Cardiac muscle cell (in vitro differentiated cells and primary cell): Measurements from ENCODE around the gene GAPDH. TPM values are rescaled to one million over a fixed set of nuclear protein-coding genes. Genes with fewer than 3 reads are reported as not detected.
"Not testable (repeated sequence)": the region's sequence is repeated elsewhere in the genome, so short reads cannot be mapped to it uniquely, and the experiment has no call there.

Source experiments
- DNase-seq, 2 donors: peaks; one replicate each; pipeline versions ENCODE4 v3.0.0 to v3.0.0-alpha.2; 2010 to 2017; ENCODE audit warnings: low read depth in 1 of 2, low spot score in 1 of 2
- H3K27ac ChIP-seq: fragments of 200-600 bp; sonication (generic); 2 replicates; pipeline ENCODE4 v1.5.1; 2016
- H3K27me3 ChIP-seq: fragments of 200-600 bp; sonication (generic); 2 replicates; pipeline ENCODE4 v1.6.0; 2016; ENCODE audit warnings: control low read depth
- H3K36me3 ChIP-seq: fragments of 200-600 bp; sonication (generic); 2 replicates; pipeline ENCODE4 v1.5.1; 2016; ENCODE audit warnings: control low read depth
- H3K4me1 ChIP-seq: fragments of 200-600 bp; sonication (generic); 2 replicates; pipeline ENCODE4 v1.8.1; 2017; ENCODE audit warnings: low read depth, mild to moderate bottlenecking, mixed run types
- H3K4me3 ChIP-seq: fragments of 200-600 bp; sonication (generic); 2 replicates; pipeline ENCODE4 v1.5.1; 2016; ENCODE audit warnings: mild to moderate bottlenecking
- H3K9me3 ChIP-seq: fragments of 200-600 bp; sonication (generic); 2 replicates; pipeline ENCODE4 v1.5.1; 2017; ENCODE audit warnings: low read depth, mild to moderate bottlenecking, control low read depth
- polyA plus RNA-seq: library from polyadenylated mRNA; unstranded; fragments of >200 nt; fragmentation: Nextera tagmentation; extraction: Ambion mirVana; gene quantifications from 2 replicates; pipeline ENCODE4 v1.2.1, GENCODE V29; 2016
- total RNA-seq: library from RNA; depleted of rRNA; stranded (reverse); fragments of >200 nt; gene quantifications from 2 replicates; pipeline ENCODE4 v1.2.3, GENCODE V29; 2016
- TF ChIP-seq, protein P1 (sequence below): IDR thresholded peaks from 2 replicates; pipeline ENCODE4 v1.5.1; 2012; ENCODE audit warnings: low read depth, mild to moderate bottlenecking, low read length

Gene GAPDH
- total and polyA plus RNA-seq, 2 experiments from 2014 or later: 8,013 to 14,299 TPM

DNA sequence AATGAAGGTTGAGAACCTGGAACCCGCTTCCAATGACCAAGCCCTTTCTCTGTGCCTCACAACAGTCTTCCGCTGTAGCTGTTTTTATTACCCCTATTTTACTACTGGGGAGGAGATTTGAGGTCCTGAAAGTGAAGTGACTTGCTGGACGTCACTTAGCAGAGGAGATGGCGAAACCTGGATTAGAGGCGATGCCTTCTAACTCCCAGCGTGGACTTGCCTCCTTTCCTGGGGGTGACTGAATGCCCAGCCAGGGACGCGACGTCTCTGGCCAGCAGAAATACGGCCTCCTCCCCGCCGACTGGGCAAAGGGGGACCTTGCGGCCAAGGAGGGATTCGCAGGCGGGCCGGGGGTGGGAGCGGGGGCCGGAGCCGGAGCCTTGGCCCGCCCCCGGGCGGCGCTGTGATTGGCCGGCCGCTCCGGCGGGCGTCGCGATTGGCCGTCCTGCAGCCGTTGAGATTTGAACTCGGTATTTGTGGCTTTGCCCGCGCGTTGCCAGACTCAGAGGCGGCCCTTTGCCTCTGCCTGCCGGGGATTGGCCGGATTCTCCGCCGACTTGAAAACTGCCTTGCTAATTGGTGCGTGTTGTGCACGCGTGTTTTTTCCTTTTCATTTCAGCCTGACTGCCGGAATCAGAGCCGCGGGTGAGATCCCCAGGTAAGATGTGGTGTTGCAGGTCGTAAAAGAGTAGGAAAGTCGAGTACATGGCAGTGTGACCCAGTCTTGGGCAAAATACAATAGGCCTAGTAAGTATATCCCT, 40.6 kb upstream of the GAPDH start, which contains the start of gene NCAPD2:
NCAPD2 (plus strand) TSS at position 606 of the 761 bp plus-strand sequence. CDS start 997 bp downstream, outside the sequence.
- TF ChIP-seq, protein P1, sequence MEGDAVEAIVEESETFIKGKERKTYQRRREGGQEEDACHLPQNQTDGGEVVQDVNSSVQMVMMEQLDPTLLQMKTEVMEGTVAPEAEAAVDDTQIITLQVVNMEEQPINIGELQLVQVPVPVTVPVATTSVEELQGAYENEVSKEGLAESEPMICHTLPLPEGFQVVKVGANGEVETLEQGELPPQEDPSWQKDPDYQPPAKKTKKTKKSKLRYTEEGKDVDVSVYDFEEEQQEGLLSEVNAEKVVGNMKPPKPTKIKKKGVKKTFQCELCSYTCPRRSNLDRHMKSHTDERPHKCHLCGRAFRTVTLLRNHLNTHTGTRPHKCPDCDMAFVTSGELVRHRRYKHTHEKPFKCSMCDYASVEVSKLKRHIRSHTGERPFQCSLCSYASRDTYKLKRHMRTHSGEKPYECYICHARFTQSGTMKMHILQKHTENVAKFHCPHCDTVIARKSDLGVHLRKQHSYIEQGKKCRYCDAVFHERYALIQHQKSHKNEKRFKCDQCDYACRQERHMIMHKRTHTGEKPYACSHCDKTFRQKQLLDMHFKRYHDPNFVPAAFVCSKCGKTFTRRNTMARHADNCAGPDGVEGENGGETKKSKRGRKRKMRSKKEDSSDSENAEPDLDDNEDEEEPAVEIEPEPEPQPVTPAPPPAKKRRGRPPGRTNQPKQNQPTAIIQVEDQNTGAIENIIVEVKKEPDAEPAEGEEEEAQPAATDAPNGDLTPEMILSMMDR: no peak
- peak within 1 kb of the TSS; percentile 93 for H3K27ac ChIP-seq
- peaks cover 14% of the 10 kb centered on the region for H3K4me1 ChIP-seq
- peak; percentile 96 to 98 for DNase-seq
- H3K27me3 ChIP-seq: no peaks in the 10 kb centered on the region
- H3K9me3 ChIP-seq: no peaks in the 10 kb centered on the region
- H3K36me3 ChIP-seq: peaks cover 24% of the 10 kb centered on the region
- H3K4me3 ChIP-seq: peak within 1 kb of the TSS; percentile 69

DNA sequence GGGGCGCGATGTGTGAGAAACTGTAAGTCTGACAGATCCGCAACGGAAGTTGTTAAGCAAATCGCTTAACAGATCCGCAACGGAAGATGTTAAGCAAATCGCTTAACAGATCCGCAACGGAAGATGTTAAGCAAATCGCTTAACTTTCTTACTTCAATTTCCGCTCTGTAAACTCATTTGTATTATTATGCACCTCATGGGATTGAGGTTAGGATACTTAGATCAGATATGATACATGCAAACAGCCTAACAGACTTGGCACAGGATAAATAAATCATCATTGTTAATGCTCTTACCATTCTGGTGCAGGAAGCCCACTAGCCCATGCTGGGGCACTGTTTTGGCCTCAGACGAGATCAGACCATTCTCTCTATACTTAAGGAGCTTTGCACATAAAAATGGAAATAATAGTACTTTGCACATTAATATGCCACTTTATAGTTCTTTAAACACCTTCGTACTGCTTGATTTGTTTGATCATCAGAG, 40.0 kb upstream of the GAPDH start:
- H3K4me1 ChIP-seq: peaks cover 14% of the 10 kb centered on the region
- peak overlapping the region; percentile 85 for H3K27ac ChIP-seq
- H3K9me3 ChIP-seq: no peaks in the 10 kb centered on the region
- peaks cover 30% of the 10 kb centered on the region for H3K36me3 ChIP-seq
- H3K27me3 ChIP-seq: no peaks in the 10 kb centered on the region
- TF ChIP-seq, protein P1: no peak
- no peak for DNase-seq
- H3K4me3 ChIP-seq: peak overlapping the region; percentile 69

DNA sequence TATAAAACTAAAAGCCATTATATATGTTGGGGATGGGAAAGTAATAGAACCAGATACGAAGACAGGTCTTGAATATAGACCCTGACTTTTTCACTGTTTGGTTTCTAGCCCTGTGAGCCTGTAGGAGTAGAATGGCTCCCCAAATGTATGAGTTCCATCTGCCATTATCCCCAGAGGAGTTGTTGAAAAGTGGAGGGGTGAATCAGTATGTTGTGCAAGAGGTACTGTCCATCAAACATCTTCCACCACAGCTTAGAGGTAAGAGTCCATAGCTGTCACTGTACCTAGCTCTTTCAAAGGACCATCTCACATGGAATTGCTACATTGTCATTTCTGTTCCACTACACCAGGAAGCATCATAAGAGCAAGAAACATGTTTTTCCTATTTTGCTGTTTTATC, 39.3 kb upstream of the GAPDH start:
- TF ChIP-seq, protein P1: no peak
- Histone ChIP-seq H3K27ac (no peak overlapping the region), H3K36me3 (peaks cover 35% of the 10 kb centered on the region), H3K4me3 (peak overlapping the region; percentile 69), H3K9me3 (no peaks in the 10 kb centered on the region), H3K4me1 (peaks cover 14% of the 10 kb centered on the region), H3K27me3 (no peaks in the 10 kb centered on the region)
- no peak for DNase-seq

DNA sequence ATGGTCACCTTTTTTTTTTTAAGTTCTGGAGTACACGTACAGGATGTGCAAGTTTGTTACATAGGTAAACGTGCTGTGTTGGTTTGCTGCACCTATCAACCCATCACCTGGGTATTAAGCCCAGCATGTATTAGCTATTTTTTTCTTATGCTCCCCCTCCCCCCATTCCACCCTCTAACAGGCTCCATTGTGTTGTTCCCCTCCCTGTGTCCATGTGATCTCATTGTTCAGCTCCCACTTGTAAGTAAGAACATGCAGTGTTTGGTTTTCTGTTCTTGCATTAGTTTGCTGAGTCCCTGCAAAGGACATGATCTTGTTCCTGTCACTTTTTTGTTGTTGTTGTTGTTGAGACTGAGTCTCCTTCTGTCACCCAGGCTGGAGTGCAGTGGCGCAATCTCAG, 37.0 kb upstream of the GAPDH start:
- not testable (repeated sequence) for H3K4me3 ChIP-seq, H3K27me3 ChIP-seq, H3K27ac ChIP-seq, H3K9me3 ChIP-seq, DNase-seq
- peaks cover 13% of the 10 kb centered on the region for H3K4me1 ChIP-seq
- peaks cover 28% of the 10 kb centered on the region for H3K36me3 ChIP-seq

DNA sequence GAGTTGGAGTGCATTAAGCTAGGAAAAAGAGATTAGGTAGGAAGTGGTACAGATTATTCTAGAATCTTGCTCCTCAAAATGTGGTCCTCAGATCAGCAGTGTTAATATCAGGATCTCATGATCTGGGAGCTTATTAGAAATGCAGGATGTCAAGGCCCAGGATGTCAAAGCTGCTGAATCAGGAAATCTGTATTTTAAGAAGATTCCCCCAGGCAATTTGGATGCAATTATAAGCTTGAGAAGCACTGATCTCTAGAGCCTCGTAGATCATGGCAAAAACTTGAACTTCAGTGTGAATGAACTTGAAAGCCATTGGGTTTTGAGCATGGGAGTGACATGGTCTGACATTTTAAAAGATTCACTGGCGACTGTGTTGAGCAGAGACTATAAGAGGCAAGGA, 33.9 kb upstream of the GAPDH start:
- H3K4me1 ChIP-seq: no peaks in the 10 kb centered on the region
- no peaks in the 10 kb centered on the region for H3K27me3 ChIP-seq
- H3K4me3 ChIP-seq: no peak overlapping the region
- peaks cover 25% of the 10 kb centered on the region for H3K36me3 ChIP-seq
- TF ChIP-seq, protein P1: no peak
- H3K9me3 ChIP-seq: no peaks in the 10 kb centered on the region
- DNase-seq: no peak
- no peak overlapping the region for H3K27ac ChIP-seq
